Chondrocyte (in vitro differentiated cells): ENCODE measurements around the gene MAML2. TPM values are rescaled to one million over a fixed set of nuclear protein-coding genes. Genes with fewer than 3 reads are reported as not detected.
"Not testable (repeated sequence)": the region's sequence is repeated elsewhere in the genome, so short reads cannot be mapped to it uniquely, and the experiment has no call there.

Experiments used
- DNase-seq: peaks from one replicate; pipeline ENCODE4 v3.0.0; 2021; ENCODE audit warnings: mixed read lengths, low spot score
- H3K27ac Mint-ChIP-seq: one replicate; pipeline ENCODE4 v1.8.0; 2021; ENCODE audit warnings: mild to moderate bottlenecking, moderate library complexity, mixed read lengths; ENCODE audit not compliant: unreplicated experiment
- H3K27me3 Mint-ChIP-seq: 2 replicates; pipeline ENCODE4 v1.8.0; 2021; ENCODE audit warnings: low read depth, mixed read lengths
- H3K36me3 Mint-ChIP-seq: 2 replicates; pipeline ENCODE4 v1.8.0; 2021; ENCODE audit warnings: low read depth, mixed read lengths
- H3K4me1 Mint-ChIP-seq: 2 replicates; pipeline ENCODE4 v1.8.0; 2021; ENCODE audit warnings: low read depth, mild to moderate bottlenecking, mixed read lengths
- H3K4me3 Mint-ChIP-seq: one replicate; pipeline ENCODE4 v1.8.0; 2021; ENCODE audit warnings: mild to moderate bottlenecking, moderate library complexity, mixed read lengths; ENCODE audit not compliant: unreplicated experiment
- H3K9me3 Mint-ChIP-seq: 2 replicates; pipeline ENCODE4 v1.8.0; 2021; ENCODE audit warnings: low read depth, mixed read lengths
- CTCF ChIP-seq: fragments of 200-600 bp; sonication (generic); IDR thresholded peaks from 2 replicates; pipeline ENCODE4 v1.5.0; 2021; ENCODE audit warnings: antibody characterized with exemption, mild to moderate bottlenecking, moderate library complexity
- total RNA-seq: library from RNA; stranded (reverse); gene quantifications from 3 replicates; pipeline ENCODE4 v1.2.1, GENCODE V29; 2021

Gene MAML2
- total RNA-seq, 1 donor from 2014 or later = 19.0 TPM

GRCh38 chr11:96276836-96277235, 66.2 kb downstream of the MAML2 start:
- Mint-ChIP-seq H3K27ac (peak overlapping the region; percentile 12), H3K27me3 (no peaks in the 10 kb centered on the region), H3K4me1 (peaks cover 56% of the 10 kb centered on the region), H3K36me3 (peaks cover 1% of the 10 kb centered on the region), H3K4me3 (no peak overlapping the region), H3K9me3 (no peaks in the 10 kb centered on the region)
- no peak for TF ChIP-seq CTCF
- no peak for DNase-seq

GRCh38 chr11:96275801-96276594, 67.0 kb downstream of the MAML2 start:
- no peak for TF ChIP-seq CTCF
- H3K36me3 Mint-ChIP-seq = peaks cover 7% of the 10 kb centered on the region
- no peaks in the 10 kb centered on the region for H3K9me3 Mint-ChIP-seq
- DNase-seq = no peak
- no peaks in the 10 kb centered on the region for H3K27me3 Mint-ChIP-seq
- H3K27ac Mint-ChIP-seq = peak overlapping the region; percentile 84
- H3K4me1 Mint-ChIP-seq = peaks cover 61% of the 10 kb centered on the region
- H3K4me3 Mint-ChIP-seq = no peak overlapping the region

GRCh38 chr11:96273507-96273906, 69.5 kb downstream of the MAML2 start:
- TF ChIP-seq CTCF = no peak
- Mint-ChIP-seq H3K27ac (no peak overlapping the region), H3K9me3 (peaks cover 2% of the 10 kb centered on the region), H3K4me3 (no peak overlapping the region), H3K4me1 (peaks cover 48% of the 10 kb centered on the region), H3K27me3 (no peaks in the 10 kb centered on the region), H3K36me3 (peaks cover 7% of the 10 kb centered on the region)
- DNase-seq = no peak

- H3K27ac Mint-ChIP-seq = peak overlapping the region; percentile 66
- H3K4me3 Mint-ChIP-seq = no peak overlapping the region
- H3K36me3 Mint-ChIP-seq = peaks cover 7% of the 10 kb centered on the region
- peaks cover 44% of the 10 kb centered on the region for H3K4me1 Mint-ChIP-seq
- no peaks in the 10 kb centered on the region for H3K27me3 Mint-ChIP-seq
- DNase-seq = no peak
- TF ChIP-seq CTCF = no peak
- H3K9me3 Mint-ChIP-seq = peaks cover 2% of the 10 kb centered on the region
Measured at GRCh38 chr11:96272529-96273222, 70.3 kb downstream of the MAML2 start.

GRCh38 chr11:96271777-96272176, 71.2 kb downstream of the MAML2 start:
- Mint-ChIP-seq H3K4me3 (no peak overlapping the region), H3K27ac (peak overlapping the region; percentile 24), H3K4me1 (peaks cover 52% of the 10 kb centered on the region)

GRCh38 chr11:96271352-96271751, 71.6 kb downstream of the MAML2 start:
- H3K9me3 Mint-ChIP-seq, H3K4me3 Mint-ChIP-seq, DNase-seq, H3K27me3 Mint-ChIP-seq, H3K27ac Mint-ChIP-seq, H3K36me3 Mint-ChIP-seq: not testable (repeated sequence)
- peaks cover 50% of the 10 kb centered on the region for H3K4me1 Mint-ChIP-seq

More at GRCh38 chr11:96271777-96272176, 71.2 kb downstream of the MAML2 start:
- no peak for DNase-seq
- H3K27me3 Mint-ChIP-seq = no peaks in the 10 kb centered on the region
- H3K36me3 Mint-ChIP-seq = peaks cover 7% of the 10 kb centered on the region
- TF ChIP-seq CTCF = no peak
- H3K9me3 Mint-ChIP-seq = peaks cover 2% of the 10 kb centered on the region

- H3K27me3 Mint-ChIP-seq, H3K4me3 Mint-ChIP-seq, H3K9me3 Mint-ChIP-seq, H3K36me3 Mint-ChIP-seq, H3K27ac Mint-ChIP-seq, DNase-seq: not testable (repeated sequence)
- peaks cover 62% of the 10 kb centered on the region for H3K4me1 Mint-ChIP-seq
Measured at GRCh38 chr11:96268527-96268926, 74.5 kb downstream of the MAML2 start.
